ENCODE results near the gene TPT1.
"Not testable (repeated sequence)": the region's sequence is repeated elsewhere in the genome, so short reads cannot be mapped to it uniquely, and the experiment has no call there.

Gene TPT1
- total RNA-seq, result 1,741 to 5,402 (median 3,078) reads per million in 9 experiments

GRCh38 chr13:45341034-45341798 lies at the start of gene TPT1:
Gene TPT1, minus strand, starts transcription at chr13:45341183. Its CDS starts 114 bp downstream, at chr13:45341069.
- Mint-ChIP-seq H3K27me3 (no peaks in the 10 kb centered on the region), H3K9me3 (no peaks in the 10 kb centered on the region), H3K36me3 (ENCODE audit: insufficient read depth) (peaks cover 71% of the 10 kb centered on the region), H3K4me3 (peak within 1 kb of the TSS; percentile 96 to 97), H3K4me1 (ENCODE audit: low read depth in 2 of 2) (peaks cover 28 to 56% of the 10 kb centered on the region in 2 donors), H3K27ac (peak within 1 kb of the TSS; percentile 98)
- ATAC-seq (replicated peaks), result peak; percentile 80
- DNase-seq, result peak; percentile 98 to 99 (median 99)

DNA sequence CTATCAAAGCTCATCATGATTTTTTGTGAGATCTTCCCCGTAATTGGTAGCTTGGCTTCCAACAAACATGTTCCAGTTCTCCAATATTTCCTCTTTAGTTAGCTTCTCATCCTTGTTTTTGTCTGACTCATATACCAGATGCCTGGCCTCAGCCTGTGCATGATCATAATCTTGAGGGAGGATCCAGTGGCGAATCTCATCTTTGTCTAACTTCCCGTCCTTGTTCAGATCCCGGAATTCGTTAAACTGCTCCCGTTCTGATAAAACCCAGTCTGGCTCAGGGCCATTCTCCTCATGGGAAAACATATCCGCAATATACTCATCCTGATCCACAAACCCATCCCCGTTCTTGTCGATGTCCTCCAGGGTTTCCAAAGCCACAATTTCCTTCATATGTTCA lies 49.4 kb upstream of the TPT1 start:
- peaks cover 10% of the 10 kb centered on the region for H3K36me3 Mint-ChIP-seq (ENCODE audit: insufficient read depth)
- H3K4me3 Mint-ChIP-seq; H3K27me3 Mint-ChIP-seq; H3K27ac Mint-ChIP-seq; DNase-seq; H3K9me3 Mint-ChIP-seq; ATAC-seq (replicated peaks); H3K4me1 Mint-ChIP-seq (ENCODE audit: low read depth in 2 of 2): not testable (repeated sequence)

DNA sequence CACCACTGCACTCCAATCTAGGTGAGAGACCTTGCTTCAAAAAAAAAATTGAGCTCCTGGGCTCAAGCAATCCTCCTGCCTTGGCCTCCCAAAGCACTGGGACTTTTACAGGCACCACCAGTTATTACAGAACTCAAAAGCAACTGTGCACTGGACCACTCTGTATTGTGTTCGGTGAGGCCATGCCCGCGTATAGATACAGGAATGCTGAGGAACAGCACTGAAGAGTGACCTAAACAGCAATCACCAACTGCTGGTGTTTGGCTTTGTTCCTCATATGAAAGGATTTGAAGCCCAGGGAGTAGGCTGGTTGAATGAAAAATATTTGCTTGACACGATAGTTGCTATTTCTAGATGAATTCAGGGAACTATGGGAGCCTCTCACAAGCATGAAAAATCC lies 47.7 kb upstream of the TPT1 start:
- DNase-seq (no peak), ATAC-seq (replicated peaks) (no peak)
- H3K27me3 Mint-ChIP-seq, result no peaks in the 10 kb centered on the region
- H3K4me3 Mint-ChIP-seq, result no peak overlapping the region
- H3K4me1 Mint-ChIP-seq (ENCODE audit: low read depth in 2 of 2), result peaks cover 2 to 4% of the 10 kb centered on the region in 2 donors
- H3K36me3 Mint-ChIP-seq (ENCODE audit: insufficient read depth), result peaks cover 10% of the 10 kb centered on the region
- no peaks in the 10 kb centered on the region for H3K9me3 Mint-ChIP-seq
- no peak overlapping the region for H3K27ac Mint-ChIP-seq

DNA sequence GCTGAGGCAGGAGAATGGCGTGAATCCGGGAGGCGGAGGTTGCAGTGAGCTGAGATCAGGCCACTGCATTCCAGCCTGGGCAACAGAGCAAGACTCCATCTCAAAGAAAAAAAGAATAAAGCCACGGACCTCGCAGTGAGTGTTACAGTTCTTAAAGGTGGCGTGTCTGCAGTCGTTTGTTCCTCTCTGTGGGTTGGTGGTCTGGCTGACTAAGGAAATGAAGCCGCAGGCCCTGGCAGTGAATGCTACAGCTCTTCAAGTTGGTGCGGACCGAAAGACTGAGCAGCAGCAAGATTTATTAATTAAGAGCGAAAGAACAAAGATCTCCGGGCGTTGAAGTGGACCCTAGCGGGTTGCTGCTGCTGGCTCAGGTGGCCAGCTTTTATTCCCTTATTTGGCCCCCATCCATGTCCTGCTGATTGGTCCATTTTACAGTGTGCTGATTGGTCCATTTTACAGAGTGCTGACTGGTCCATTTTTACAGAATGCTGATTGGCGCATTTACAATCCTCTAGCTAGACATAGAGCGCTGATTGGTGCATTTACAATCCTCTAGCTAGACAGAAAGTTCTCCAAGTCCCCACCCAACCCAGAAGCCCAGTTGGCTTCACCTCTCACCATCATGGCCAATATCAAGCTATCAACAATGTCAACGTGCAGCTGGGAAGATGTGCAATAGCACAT lies 46.1 kb upstream of the TPT1 start:
- not testable (repeated sequence) for H3K9me3 Mint-ChIP-seq; H3K27ac Mint-ChIP-seq; H3K27me3 Mint-ChIP-seq; H3K4me3 Mint-ChIP-seq; ATAC-seq (replicated peaks); H3K36me3 Mint-ChIP-seq (ENCODE audit: insufficient read depth); DNase-seq; H3K4me1 Mint-ChIP-seq (ENCODE audit: low read depth in 2 of 2)

DNA sequence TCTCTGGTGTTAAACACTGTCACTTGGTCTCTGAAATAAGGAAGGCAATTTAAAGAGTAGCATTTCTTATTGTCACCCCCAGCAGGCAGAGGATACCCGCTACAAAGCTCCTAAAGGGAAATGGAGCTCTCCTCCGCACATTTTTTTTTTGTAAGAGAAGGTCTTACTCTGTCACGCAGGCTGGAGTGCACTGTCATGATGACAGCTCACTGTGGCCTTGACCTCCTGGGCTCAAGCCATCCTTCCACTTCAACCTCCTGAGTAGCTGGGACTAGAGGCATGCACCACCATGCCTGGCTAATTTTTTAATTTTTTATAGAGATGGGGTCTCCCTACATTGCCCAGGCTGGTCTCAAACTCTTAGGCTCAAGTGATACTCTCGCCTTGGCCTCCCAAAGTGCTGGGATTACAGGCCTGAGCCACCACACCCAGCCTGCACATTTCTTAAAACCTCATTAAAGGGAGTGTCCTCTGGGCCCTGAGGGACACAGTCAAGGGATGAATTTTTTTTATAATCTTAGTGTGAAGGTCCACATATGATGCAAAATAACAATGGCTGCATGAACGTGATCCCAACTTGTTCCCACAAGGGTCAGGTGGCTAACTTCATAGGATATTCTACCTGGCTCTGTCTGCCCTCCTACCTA lies 45.0 kb upstream of the TPT1 start:
- no peak for DNase-seq
- no peaks in the 10 kb centered on the region for H3K27me3 Mint-ChIP-seq
- peak overlapping the region in 1 of 2 donors; percentile 35 for H3K27ac Mint-ChIP-seq
- no peak overlapping the region for H3K4me3 Mint-ChIP-seq
- no peaks in the 10 kb centered on the region for H3K9me3 Mint-ChIP-seq
- no peak for ATAC-seq (replicated peaks)
- peaks cover 5% of the 10 kb centered on the region for H3K36me3 Mint-ChIP-seq (ENCODE audit: insufficient read depth)
- H3K4me1 Mint-ChIP-seq (ENCODE audit: low read depth in 2 of 2), result peaks cover 2 to 4% of the 10 kb centered on the region in 2 donors

DNA sequence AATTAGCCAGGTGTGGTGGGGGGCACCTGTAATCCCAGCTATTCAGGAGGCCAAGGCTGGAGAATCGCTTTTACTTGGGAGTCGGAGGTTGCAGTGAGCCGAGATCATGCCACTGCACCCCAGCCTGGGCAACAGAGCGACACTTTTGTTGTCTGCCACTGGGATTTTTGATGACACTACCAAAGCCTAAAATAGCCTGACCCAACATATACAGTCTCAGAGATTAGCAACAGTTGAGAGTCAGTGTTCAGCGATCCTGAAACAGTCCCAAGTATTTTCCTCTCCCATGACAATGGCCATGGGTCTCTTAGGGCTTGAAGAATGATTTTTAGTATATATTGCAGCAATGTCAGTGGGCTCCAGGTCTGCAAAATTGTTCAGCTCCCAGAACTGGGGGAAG lies 44.3 kb upstream of the TPT1 start:
- Mint-ChIP-seq H3K27me3 (no peaks in the 10 kb centered on the region), H3K4me1 (ENCODE audit: low read depth in 2 of 2) (peaks cover 2 to 4% of the 10 kb centered on the region in 2 donors), H3K4me3 (no peak overlapping the region), H3K27ac (no peak overlapping the region), H3K9me3 (no peaks in the 10 kb centered on the region), H3K36me3 (ENCODE audit: insufficient read depth) (no peaks in the 10 kb centered on the region)
- DNase-seq (no peak), ATAC-seq (replicated peaks) (no peak)

GRCh38 chr13:45384474-45385174 lies 43.6 kb upstream of the TPT1 start:
- ATAC-seq (replicated peaks), result no peak
- no peak overlapping the region for H3K4me3 Mint-ChIP-seq

DNA sequence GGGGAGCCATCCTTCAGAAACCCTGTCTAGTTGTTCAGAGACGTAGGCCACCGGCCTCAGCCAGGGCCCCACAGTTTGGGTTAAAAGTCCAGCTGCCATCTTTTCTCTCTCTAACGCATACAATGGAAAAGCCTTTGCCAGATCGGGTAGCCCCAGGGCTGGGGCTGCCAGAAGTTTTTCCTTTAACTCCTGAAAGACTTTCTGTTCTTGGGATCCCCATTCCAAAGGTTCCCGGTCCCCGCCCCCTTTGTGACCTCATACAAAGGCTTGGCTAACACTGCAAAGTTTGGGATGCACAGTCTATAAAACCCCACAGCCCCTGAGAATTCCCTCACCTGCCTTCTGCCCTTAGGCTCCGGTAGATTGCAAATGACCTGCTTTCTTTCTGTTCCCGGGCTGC lies 41.8 kb upstream of the TPT1 start:
- not testable (repeated sequence) for H3K9me3 Mint-ChIP-seq; H3K27me3 Mint-ChIP-seq; H3K4me1 Mint-ChIP-seq (ENCODE audit: low read depth in 2 of 2)

More at GRCh38 chr13:45384474-45385174, 43.6 kb upstream of the TPT1 start:
- no peak overlapping the region for H3K27ac Mint-ChIP-seq
- peaks cover 2 to 4% of the 10 kb centered on the region in 2 donors for H3K4me1 Mint-ChIP-seq (ENCODE audit: low read depth in 2 of 2)
- H3K36me3 Mint-ChIP-seq (ENCODE audit: insufficient read depth), result no peaks in the 10 kb centered on the region
- H3K27me3 Mint-ChIP-seq, result no peaks in the 10 kb centered on the region
- DNase-seq, result no peak
- no peaks in the 10 kb centered on the region for H3K9me3 Mint-ChIP-seq

DNA sequence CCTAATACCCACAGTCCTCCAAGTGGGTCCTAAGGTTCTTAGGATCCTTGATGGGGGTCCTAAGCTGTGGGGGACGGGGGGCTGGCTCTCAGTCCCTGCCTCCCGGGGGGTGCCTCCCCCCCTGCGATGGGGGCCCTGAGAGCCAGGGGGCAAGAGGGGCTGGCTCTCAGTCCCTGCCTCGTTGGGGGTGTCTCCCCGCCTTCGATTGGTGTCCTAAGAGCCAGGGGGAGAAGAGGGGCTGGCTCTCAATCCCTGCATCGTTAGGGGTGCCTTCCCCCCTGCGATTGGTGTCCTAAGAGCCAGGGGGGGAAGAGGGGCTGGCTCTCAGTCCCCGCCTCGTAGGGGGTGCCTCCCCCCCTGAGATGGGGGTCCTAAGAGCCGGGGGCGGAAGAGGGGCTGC lies 40.2 kb upstream of the TPT1 start:
- Mint-ChIP-seq H3K27me3 (no peaks in the 10 kb centered on the region), H3K4me1 (ENCODE audit: low read depth in 2 of 2) (no peaks in the 10 kb centered on the region), H3K27ac (no peak overlapping the region), H3K4me3 (no peak overlapping the region), H3K9me3 (no peaks in the 10 kb centered on the region), H3K36me3 (ENCODE audit: insufficient read depth) (no peaks in the 10 kb centered on the region)
- ATAC-seq (replicated peaks), result no peak
- no peak for DNase-seq

More for the DNA sequence above, 41.8 kb upstream of the TPT1 start:
- not testable (repeated sequence) for DNase-seq; ATAC-seq (replicated peaks); H3K27ac Mint-ChIP-seq; H3K36me3 Mint-ChIP-seq (ENCODE audit: insufficient read depth); H3K4me3 Mint-ChIP-seq

DNA sequence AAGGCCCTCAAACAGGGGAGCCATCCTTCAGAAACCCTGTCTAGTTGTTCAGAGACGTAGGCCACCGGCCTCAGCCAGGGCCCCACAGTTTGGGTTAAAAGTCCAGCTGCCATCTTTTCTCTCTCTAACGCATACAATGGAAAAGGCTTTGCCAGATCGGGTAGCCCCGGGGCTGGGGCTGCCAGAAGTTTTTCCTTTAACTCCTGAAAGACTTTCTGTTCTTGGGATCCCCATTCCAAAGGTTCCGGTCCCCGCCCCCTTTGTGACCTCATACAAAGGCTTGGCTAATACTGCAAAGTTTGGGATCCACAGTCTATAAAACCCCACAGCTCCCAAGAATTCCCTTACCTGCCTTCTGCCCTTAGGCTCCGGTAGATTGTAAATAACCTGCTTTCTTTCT lies 39.7 kb upstream of the TPT1 start:
- not testable (repeated sequence) for ATAC-seq (replicated peaks); H3K4me3 Mint-ChIP-seq; H3K27ac Mint-ChIP-seq; H3K36me3 Mint-ChIP-seq (ENCODE audit: insufficient read depth); H3K9me3 Mint-ChIP-seq; H3K27me3 Mint-ChIP-seq; DNase-seq; H3K4me1 Mint-ChIP-seq (ENCODE audit: low read depth in 2 of 2)

GRCh38 chr13:45379516-45379915 lies 38.5 kb upstream of the TPT1 start:
- H3K27me3 Mint-ChIP-seq; H3K27ac Mint-ChIP-seq; H3K9me3 Mint-ChIP-seq; H3K36me3 Mint-ChIP-seq (ENCODE audit: insufficient read depth); ATAC-seq (replicated peaks); H3K4me1 Mint-ChIP-seq (ENCODE audit: low read depth in 2 of 2); H3K4me3 Mint-ChIP-seq; DNase-seq: not testable (repeated sequence)

DNA sequence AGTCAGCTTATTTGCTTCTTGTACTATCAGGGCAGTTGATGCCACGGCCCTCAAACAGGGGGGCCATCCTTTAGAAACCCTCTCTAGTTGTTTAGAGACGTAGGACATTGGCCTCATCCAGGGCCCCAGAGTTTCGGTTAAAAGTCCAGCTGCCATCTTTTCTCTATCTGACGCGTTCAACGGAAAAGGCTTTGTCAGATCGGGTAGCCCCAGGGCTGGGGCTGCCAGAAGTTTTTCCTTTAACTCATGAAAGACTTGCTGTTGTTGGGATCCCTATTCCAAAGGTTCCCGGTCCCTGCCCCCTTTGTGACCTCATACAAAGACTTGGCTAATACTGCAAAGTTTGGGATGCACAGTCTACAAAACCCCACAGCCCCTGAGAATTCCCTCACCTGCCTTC lies 37.8 kb upstream of the TPT1 start:
- not testable (repeated sequence) for H3K27ac Mint-ChIP-seq; DNase-seq; ATAC-seq (replicated peaks); H3K4me3 Mint-ChIP-seq; H3K27me3 Mint-ChIP-seq; H3K9me3 Mint-ChIP-seq; H3K36me3 Mint-ChIP-seq (ENCODE audit: insufficient read depth); H3K4me1 Mint-ChIP-seq (ENCODE audit: low read depth in 2 of 2)

- DNase-seq; H3K36me3 Mint-ChIP-seq (ENCODE audit: insufficient read depth); H3K4me1 Mint-ChIP-seq (ENCODE audit: low read depth in 2 of 2); H3K27me3 Mint-ChIP-seq; H3K27ac Mint-ChIP-seq; ATAC-seq (replicated peaks); H3K4me3 Mint-ChIP-seq; H3K9me3 Mint-ChIP-seq: not testable (repeated sequence)
Measured at GRCh38 chr13:45377314-45377713, 36.3 kb upstream of the TPT1 start.

All from effector memory CD8-positive, alpha-beta T cell (primary cell).